ENCODE data around the gene TRIM66.

The TRIM66 gene

GRCh38 chr11:8604078-8604723 lies 78.3 kb downstream of the TRIM66 start:
- DNase-seq: no peak

DNA sequence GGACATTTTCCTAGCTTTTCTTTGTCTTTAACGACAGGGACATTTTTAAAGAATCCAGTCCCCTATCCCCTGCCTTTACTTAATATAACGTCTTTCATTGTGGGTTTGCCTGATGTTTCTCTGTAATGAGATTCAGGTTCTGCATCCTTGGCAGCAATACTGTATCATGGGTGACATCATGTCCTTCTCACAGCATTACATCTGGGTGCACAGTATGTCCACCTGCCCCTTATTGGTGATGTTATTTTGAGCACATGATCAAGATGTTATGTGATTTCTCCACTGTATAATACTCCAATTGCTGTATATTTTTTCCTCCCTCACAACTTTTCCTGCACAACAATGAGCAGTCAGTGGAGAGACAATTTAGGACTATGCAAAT lies 78.8 kb downstream of the TRIM66 start:
- DNase-seq: no peak

GRCh38 chr11:8601376-8602133 lies 80.9 kb downstream of the TRIM66 start:
- no peak for DNase-seq

DNA sequence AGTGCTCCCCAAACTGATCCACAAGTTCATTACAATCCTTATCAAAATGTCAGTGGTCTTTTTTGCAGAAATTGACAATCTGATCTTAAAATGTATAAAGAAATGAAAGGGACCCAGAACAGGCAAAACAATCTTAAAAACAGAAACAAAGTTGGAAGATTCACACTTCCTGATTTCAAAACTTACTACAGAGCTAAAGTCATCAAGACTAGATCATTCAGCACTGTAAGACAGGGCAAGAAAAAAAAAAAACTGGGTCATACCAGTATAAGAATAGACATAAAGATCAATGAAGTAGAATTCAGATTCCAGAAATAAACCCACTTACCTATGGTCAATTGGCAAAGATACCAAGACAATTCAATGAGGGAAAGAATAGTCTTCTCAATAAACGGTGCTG lies 84.0 kb downstream of the TRIM66 start:
- DNase-seq: no peak

- DNase-seq: no peak
Observed at GRCh38 chr11:8597182-8597581, 85.3 kb downstream of the TRIM66 start.

GRCh38 chr11:8596504-8597046 lies 85.9 kb downstream of the TRIM66 start:
- no peak for DNase-seq

DNA sequence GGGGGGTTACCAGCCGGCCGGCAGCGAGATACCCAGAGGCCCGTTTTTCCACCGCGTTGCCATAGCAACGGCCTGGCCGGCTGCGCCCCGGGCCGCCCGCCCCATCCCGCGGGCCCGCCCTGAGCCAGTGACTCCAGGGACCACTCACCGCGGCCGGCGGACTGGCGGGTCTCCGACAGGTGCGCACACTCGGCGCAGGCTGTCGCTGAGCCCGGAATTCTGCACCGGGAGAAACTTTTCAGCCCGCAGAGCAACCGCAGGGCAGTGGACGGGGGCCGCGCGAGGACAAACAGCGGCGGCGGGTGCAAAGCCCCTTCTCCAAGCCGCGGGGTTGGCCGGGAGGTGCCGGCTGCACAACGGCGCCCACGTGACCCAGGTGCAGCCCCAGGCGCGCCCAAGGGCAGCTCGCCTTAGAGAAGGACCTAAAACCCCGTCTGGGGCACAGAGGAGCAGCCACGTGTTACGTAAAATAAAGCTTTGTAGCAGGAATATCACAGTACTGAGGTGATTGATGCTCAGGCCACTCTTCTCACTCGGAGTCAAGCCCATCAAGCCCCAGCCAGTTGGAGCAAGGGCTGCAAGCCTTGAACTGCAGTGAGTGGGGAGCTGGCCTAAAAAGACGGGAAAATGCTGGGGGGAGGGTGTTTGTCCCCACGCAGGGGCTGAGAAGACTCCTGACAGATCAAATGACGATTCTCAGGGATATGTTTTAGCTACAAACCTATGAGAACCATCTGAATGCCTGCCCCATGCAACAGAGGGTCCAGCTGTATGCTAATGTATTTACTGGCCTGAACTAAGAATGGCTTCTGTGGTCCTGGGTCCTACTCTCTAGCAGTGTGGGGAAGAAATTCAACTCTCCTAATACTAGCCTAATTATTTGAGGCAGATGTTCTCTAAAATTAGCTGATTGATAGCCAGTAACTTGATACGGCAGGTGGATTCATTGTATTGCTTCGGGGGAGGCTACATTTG lies 88.2 kb downstream of the TRIM66 start, which contains the start of gene STK33:
Gene STK33 (minus strand): TSS at position 294 of the 975 bp plus-strand sequence. CDS start 119,323 bp downstream, outside the sequence.
- peak; percentile 60 for DNase-seq

- no peak for DNase-seq
Observed at GRCh38 chr11:8593455-8593854, 89.0 kb downstream of the TRIM66 start.

DNA sequence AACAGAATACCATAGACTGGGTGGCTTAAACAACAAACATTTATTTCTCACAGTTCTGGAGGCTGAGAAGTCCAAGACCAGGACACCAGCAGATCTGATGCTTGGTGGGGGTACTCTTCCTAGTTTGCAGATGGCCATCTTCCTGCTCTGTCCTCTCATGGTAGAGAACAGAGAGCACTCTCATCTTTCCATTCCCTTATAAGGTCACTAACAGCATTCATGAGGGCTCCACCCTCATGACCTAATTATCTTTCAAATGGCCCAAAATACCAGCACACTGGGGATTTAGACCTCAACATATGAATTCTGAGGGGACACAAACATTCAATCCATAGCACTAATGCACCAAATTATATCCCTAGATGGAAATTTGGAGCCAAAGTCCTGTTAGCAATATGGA lies 94.5 kb downstream of the TRIM66 start:
- no peak for DNase-seq

GRCh38 chr11:8586805-8587204 lies 95.7 kb downstream of the TRIM66 start:
- DNase-seq: no peak

GRCh38 chr11:8586184-8586583 lies 96.3 kb downstream of the TRIM66 start:
- no peak for DNase-seq

DNA sequence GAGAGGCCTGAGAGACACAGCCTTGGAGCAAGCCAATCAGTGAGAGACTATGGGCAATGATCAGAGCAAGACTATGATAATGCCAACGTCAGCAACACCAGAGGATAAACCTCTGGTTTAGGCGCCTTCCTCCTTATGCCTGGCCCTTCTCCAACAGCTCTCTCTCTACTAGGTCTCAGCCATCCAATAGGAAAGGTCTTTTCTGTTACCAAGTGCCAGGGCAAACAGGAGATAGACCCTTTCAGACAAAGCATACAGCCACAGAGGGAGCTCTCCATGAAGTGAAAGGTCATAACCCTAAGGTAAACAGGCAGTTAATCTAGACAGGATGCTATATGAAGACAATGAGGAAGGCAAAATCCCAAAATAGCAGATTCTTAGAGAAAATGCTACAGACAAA lies 98.0 kb downstream of the TRIM66 start:
- DNase-seq: no peak

DNA sequence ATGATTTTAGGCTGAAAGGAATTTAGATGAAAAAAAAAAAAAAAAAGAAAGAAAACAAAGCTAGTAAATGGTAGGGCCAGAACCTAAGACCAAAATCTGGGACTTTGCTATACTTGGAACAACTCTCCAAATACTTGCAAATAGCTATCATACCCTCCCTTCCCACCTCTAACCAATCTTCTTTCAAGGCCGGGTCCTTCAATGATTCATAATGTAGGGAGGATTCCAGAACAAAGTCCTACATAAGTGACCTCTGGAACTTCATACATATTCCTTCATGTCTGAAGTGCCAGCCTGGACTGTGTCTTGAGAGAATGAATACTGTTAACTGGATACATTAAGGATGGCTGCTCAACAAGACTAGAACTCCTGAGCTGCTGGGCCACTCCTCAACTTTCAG lies 98.4 kb downstream of the TRIM66 start:
- DNase-seq: no peak

DNA sequence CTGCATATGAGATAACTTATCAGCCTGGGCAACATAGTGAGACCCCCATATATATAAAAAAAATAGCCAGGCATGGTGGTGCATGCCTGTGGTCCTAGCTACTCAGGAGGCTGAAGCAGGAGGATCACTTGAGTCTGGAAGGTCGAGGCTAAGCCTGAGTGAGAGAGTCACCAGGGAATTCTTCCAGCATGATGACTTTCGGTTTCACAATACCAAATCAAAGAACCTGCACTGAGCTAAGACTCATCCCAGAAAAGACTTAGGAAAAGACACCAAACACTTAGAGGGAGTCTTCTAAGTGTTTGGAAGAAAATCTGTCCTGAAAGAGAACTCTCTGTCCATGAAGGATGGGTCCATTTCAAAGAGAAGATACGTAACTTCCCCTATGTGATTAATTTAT lies 101.2 kb downstream of the TRIM66 start:
- DNase-seq: no peak

- DNase-seq: no peak
Observed at GRCh38 chr11:8577791-8578581, 104.5 kb downstream of the TRIM66 start.

GRCh38 chr11:8574798-8575197 lies 107.7 kb downstream of the TRIM66 start:
- no peak for DNase-seq

GRCh38 chr11:8573777-8574176 lies 108.7 kb downstream of the TRIM66 start:
- no peak for DNase-seq

GRCh38 chr11:8567602-8568198 lies 114.8 kb downstream of the TRIM66 start:
- DNase-seq: no peak

GRCh38 chr11:8566613-8567210 lies 115.8 kb downstream of the TRIM66 start:
- DNase-seq: no peak

GRCh38 chr11:8564526-8564925 lies 117.9 kb downstream of the TRIM66 start:
- no peak for DNase-seq

All from NCI-H2107 (cell line).